ENCODE measurements around the gene SIVA1.

SIVA1 gene

DNA sequence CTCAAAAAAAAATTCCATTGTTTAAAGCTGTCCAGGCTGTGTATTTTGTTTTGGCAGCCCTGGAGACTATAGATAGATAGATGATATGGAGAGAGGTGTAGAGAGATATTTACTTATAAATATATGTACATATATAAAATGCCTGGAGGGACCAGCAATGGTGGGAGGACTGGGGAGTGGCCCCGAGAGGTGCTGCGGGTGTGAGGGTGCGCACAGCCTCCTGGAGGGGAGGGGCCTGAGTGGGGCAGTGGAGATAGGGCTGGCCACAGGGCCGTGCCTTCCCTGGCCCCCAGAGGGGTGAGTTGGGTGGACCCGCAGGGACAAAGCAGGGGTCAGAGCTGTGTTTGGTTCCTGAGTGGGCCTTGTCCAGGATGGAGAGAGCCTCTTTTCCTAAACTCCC lies 22.5 kb upstream of the SIVA1 start:
- in situ Hi-C loops (cut with MboI; ENCODE audit: low sequenced_read_pairs, unreplicated experiment) = no loop called here
- DNase-seq (ENCODE audit: low spot score) = no peak
- TF ChIP-seq, protein P1, sequence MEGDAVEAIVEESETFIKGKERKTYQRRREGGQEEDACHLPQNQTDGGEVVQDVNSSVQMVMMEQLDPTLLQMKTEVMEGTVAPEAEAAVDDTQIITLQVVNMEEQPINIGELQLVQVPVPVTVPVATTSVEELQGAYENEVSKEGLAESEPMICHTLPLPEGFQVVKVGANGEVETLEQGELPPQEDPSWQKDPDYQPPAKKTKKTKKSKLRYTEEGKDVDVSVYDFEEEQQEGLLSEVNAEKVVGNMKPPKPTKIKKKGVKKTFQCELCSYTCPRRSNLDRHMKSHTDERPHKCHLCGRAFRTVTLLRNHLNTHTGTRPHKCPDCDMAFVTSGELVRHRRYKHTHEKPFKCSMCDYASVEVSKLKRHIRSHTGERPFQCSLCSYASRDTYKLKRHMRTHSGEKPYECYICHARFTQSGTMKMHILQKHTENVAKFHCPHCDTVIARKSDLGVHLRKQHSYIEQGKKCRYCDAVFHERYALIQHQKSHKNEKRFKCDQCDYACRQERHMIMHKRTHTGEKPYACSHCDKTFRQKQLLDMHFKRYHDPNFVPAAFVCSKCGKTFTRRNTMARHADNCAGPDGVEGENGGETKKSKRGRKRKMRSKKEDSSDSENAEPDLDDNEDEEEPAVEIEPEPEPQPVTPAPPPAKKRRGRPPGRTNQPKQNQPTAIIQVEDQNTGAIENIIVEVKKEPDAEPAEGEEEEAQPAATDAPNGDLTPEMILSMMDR (IDR thresholded peaks at IDR 0.05; ENCODE audit: borderline replicate concordance, control extremely low read depth, extremely low read depth, insufficient read depth, missing control alignments) = no peak

DNA sequence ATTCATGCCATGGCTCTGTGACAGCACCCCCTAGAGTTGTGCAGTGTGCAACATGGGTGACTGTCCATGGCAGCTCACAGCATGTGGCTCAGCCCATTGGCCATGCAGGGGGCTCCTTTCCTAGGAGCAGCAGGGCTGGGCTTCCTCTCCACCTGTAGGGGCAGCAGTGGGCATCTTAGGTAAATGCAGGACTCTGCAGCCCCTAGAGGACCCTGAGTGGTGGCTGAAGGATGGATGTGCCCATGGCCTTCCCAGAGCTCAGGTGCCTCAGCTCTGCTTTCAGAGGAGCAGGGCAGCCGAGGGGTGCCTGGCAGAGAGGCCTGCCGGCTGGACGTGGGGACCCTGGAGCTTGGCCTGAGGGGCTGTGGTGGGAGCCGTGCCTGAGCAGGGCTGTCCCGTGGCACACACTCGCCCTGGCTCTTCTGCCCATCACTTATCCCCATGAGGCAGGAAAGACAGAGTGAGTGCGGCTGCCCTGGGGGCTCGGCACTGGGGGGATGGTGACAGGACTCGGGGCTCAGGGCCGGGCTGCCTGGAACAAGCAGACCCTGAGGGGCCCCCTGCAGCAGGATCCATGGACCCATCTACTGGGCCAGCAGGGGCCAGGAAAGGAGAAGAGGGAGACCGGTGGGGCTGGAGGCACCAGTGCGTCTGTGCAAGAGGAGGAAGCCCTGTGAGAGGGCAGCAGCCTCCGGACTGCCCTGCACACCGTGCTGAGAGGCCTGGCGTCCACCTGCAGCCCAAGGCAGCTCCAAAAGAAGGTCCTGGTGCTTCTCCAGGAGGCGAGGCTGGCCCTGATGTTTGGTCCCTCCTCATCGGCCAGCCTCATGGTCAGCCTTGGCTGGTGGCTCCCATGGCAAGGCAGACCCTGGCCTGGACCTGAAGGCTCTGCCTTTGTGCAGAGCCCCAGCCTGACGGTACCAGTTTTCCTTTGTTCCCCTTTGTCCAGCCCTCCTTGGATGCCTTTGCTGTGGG lies 21.3 kb upstream of the SIVA1 start:
- DNase-seq (ENCODE audit: low spot score) = no peak
- in situ Hi-C loops (cut with MboI; ENCODE audit: low sequenced_read_pairs, unreplicated experiment) = no loop called here
- TF ChIP-seq, protein P1 (IDR thresholded peaks at IDR 0.05; ENCODE audit: borderline replicate concordance, control extremely low read depth, extremely low read depth, insufficient read depth, missing control alignments) = no peak

DNA sequence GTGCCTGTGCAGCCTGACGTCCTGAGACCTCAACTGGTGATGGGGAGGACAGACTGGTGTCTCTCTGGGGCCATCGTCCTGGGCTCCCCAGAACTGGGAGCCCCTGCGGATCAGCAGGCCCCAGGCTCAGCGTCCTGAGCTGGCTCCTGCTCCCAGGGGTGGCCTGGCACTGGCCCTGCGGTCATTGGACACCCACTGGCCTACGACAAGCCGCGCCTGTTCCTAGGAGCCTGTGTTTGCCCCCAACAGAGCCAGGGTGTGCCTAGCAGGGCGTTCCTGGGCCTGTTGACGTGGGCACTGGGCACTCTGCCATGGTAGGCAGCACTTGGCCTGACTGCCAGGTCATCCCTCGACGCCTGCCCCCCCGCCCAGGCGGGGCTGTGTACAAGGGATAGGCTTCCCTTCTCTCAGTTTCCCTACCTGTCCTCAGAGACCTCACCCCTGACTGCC lies 20.6 kb upstream of the SIVA1 start:
- TF ChIP-seq, protein P1 (IDR thresholded peaks at IDR 0.05; ENCODE audit: borderline replicate concordance, control extremely low read depth, extremely low read depth, insufficient read depth, missing control alignments) = no peak
- in situ Hi-C loops (cut with MboI; ENCODE audit: low sequenced_read_pairs, unreplicated experiment) = no loop called here
- DNase-seq (ENCODE audit: low spot score) = no peak

DNA sequence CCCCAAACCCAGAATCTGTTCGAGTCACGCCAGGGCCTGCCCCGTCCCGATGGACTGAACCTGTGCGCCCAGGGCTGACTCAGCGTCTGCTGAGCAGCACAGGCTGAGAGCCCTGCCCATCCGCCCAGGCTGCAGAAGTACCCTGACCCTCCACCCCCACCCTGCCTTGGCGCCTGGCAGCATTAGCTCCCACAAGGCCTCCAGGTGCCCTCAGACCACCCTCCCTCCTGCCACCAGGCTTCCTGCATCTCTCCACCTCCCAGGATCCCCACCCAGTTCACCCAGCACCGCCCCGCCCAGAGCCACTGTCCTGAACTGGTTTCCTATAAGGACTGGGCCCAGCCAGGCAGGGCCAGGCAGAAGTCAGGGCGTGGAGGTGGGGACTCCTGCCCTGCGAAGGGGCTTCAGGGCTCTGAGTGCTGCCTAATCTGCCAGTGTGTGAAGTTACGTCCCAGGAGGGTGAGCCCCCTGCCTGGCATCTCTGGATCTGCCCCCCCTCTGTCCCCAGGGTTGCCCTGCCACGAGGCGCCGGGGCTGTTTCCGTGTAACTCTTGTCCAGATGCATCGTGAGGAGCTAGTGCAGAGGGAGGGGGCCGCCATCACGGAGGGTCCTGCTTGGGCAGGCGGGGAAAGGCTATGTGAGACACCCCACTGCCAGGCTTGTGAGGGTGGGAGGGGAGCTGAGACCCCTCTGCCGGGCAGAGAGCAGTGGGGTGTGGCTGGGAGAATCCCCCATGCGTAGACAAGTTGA lies 19.8 kb upstream of the SIVA1 start:
- no peak for DNase-seq (ENCODE audit: low spot score)
- in situ Hi-C loops (cut with MboI; ENCODE audit: low sequenced_read_pairs, unreplicated experiment) = no loop called here
- TF ChIP-seq, protein P1 (IDR thresholded peaks at IDR 0.05; ENCODE audit: borderline replicate concordance, control extremely low read depth, extremely low read depth, insufficient read depth, missing control alignments) = no peak

DNA sequence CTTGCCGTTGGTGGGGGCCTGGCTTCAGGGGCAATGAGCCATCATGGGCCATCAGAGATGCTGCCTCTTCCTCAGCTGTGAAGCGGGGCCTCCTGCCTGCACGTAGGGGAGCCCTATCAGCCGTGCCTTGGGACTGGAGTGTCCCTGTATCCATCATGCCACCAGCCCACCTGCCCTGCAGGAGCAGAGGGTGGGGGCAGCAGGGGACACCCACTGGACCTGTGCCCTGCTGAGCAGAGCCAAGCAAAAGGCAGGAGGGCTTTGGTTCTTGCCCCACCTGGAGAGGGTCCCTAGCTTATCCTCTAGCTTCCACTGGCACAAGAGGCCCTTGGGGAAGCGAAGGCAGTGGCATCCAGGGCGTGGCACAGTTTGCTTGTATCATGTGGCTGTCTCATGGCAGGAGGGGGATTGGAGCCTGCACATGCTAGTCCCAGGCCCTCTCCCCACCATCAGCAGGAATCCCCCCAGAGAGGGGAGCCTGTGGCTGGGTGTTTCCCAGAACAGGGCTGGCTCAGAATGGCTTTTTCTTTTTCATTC lies 18.8 kb upstream of the SIVA1 start:
- DNase-seq (ENCODE audit: low spot score) = no peak
- in situ Hi-C loops (cut with MboI; ENCODE audit: low sequenced_read_pairs, unreplicated experiment) = no loop called here
- TF ChIP-seq, protein P1 (IDR thresholded peaks at IDR 0.05; ENCODE audit: borderline replicate concordance, control extremely low read depth, extremely low read depth, insufficient read depth, missing control alignments) = no peak

DNA sequence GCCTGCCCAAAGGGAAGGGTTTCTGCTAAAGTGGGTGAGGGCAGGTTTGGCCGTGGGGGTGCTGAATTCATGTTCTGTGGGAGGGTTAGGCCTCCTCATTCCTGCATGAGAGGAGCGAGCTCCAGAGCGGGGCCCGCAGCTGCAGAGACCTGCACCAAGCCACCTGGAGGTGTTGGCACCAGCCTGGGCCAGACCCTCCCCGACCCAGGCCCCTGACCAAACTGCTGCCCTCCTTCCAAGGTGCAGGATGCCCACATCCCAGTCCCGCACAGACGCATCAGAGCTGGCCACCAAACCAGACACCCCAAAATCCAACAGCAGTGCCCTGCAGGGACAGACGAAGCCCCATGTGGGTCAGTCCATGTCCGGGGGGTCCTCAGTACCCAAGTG lies 18.4 kb upstream of the SIVA1 start:
- no peak for DNase-seq (ENCODE audit: low spot score)
- in situ Hi-C loops (cut with MboI; ENCODE audit: low sequenced_read_pairs, unreplicated experiment) = no loop called here
- TF ChIP-seq, protein P1 (IDR thresholded peaks at IDR 0.05; ENCODE audit: borderline replicate concordance, control extremely low read depth, extremely low read depth, insufficient read depth, missing control alignments) = no peak
